Measurements from ENCODE around the gene TMEM217. TPM values are rescaled to one million over a fixed set of nuclear protein-coding genes. Genes with fewer than 3 reads are reported as not detected.

Gene TMEM217
- polyA plus RNA-seq, 1 of the 3 experiments (the other 2 are of a cell fraction), result 1.5 TPM

GRCh38 chr6:37285861-37286311 is 27.9 kb upstream of the TMEM217 start:
- H4K20me1 ChIP-seq (ENCODE audit: insufficient read depth), result no peaks in the 10 kb centered on the region
- CTCF ChIA-PET, result interaction anchor here (0.6 to 1.8 kb wide), 2 partner anchors 17 to 40 kb away, joined by 3 to 6 read pairs; no protein-coding TSS in a partner anchor
- DNase-seq, result no peak
- H3K36me3 ChIP-seq (replicated peaks in 1 of 2; ENCODE audit: control insufficient read depth in 1 of 2, insufficient read depth in 2 of 2, low read length in 1 of 2), result peaks cover 29 to 39% of the 10 kb centered on the region in 2 experiments
- no peak overlapping the region for H3K4me2 ChIP-seq
- H3K9me3 ChIP-seq, result no peaks in the 10 kb centered on the region
- H2AFZ ChIP-seq (ENCODE audit: low read depth), result no peak overlapping the region
- no peak overlapping the region for H3K4me3 ChIP-seq (ENCODE audit: low read depth in 2 of 2, low read length in 1 of 2)
- no peaks in the 10 kb centered on the region for H3K27me3 ChIP-seq (ENCODE audit: insufficient read depth)
- H3K9ac ChIP-seq, result no peak overlapping the region
- TF ChIP-seq ZBTB33 (IDR thresholded peaks at IDR 0.05; ENCODE audit: borderline replicate concordance, low read depth) (no peak), JUND (IDR thresholded peaks at IDR 0.05) (no peak), RXRA (IDR thresholded peaks at IDR 0.05; ENCODE audit: borderline replicate concordance, low read depth) (no peak), SMC3 (IDR thresholded peaks at IDR 0.05; ENCODE audit: low read depth, low read length) (no peak), TAF1 (IDR thresholded peaks at IDR 0.05; ENCODE audit: borderline replicate concordance, low read depth, low read length) (no peak), IRF3 (IDR thresholded peaks at IDR 0.05; ENCODE audit: low read depth, low read length) (no peak), MXI1 (IDR thresholded peaks at IDR 0.05; ENCODE audit: low read depth, low read length) (no peak), CTCF (IDR thresholded peaks at IDR 0.05) (no peak), YY1 (IDR thresholded peaks at IDR 0.05; ENCODE audit: low read depth) (no peak), NRF1 (IDR thresholded peaks at IDR 0.05; ENCODE audit: low read depth, low read length) (no peak), FOSL2 (IDR thresholded peaks at IDR 0.05; ENCODE audit: borderline replicate concordance, low read depth) (no peak), MAX (IDR thresholded peaks at IDR 0.05; ENCODE audit: low read depth) (no peak)
- 93% methylated on average over 4 of the region's 4 CpGs for WGBS (ENCODE audit: low lambda C conversion rate)
- H3K27ac ChIP-seq (ENCODE audit: low read depth in 2 of 2, low read length in 1 of 2), result no peak overlapping the region
- H3K4me1 ChIP-seq (ENCODE audit: control insufficient read depth in 1 of 2, insufficient read depth in 2 of 2, low read depth in 1 of 2, low read length in 1 of 2), result peaks cover 0 to 3% of the 10 kb centered on the region in 2 experiments; a peak in 1 of 4 replicates
- H3K9me2 ChIP-seq, result no peaks in the 10 kb centered on the region
- no peaks in the 10 kb centered on the region for H3K79me2 ChIP-seq (ENCODE audit: insufficient read depth)
- POLR2A ChIA-PET, result no interaction called here
- H3F3A ChIP-seq (replicated peaks; ENCODE audit: insufficient read depth), result no peaks in the 10 kb centered on the region

GRCh38 chr6:37284781-37285180 is 26.8 kb upstream of the TMEM217 start:
- H3K4me2 ChIP-seq, result no peak overlapping the region
- DNase-seq, result no peak
- no peak overlapping the region for H3K4me3 ChIP-seq (ENCODE audit: low read depth in 2 of 2, low read length in 1 of 2)
- H3K9ac ChIP-seq, result no peak overlapping the region
- no peak overlapping the region for H2AFZ ChIP-seq (ENCODE audit: low read depth)
- H3K27ac ChIP-seq (ENCODE audit: low read depth in 2 of 2, low read length in 1 of 2), result no peak overlapping the region
- no peaks in the 10 kb centered on the region for H4K20me1 ChIP-seq (ENCODE audit: insufficient read depth)
- no peaks in the 10 kb centered on the region; a peak in 1 of 4 replicates for H3K4me1 ChIP-seq (ENCODE audit: control insufficient read depth in 1 of 2, insufficient read depth in 2 of 2, low read depth in 1 of 2, low read length in 1 of 2)
- H3K79me2 ChIP-seq (ENCODE audit: insufficient read depth), result no peaks in the 10 kb centered on the region; the same call in 1 of the 2 replicates
- no peaks in the 10 kb centered on the region for H3F3A ChIP-seq (replicated peaks; ENCODE audit: insufficient read depth)
- WGBS (ENCODE audit: low lambda C conversion rate), result 94% methylated on average over 4 of the region's 4 CpGs
- ChIA-PET POLR2A (no interaction called here), CTCF (interaction anchor here (1.8 kb wide), 1 partner anchor 18 kb away, joined by 6 read pairs; no protein-coding TSS in a partner anchor)
- no peaks in the 10 kb centered on the region for H3K9me3 ChIP-seq
- no peaks in the 10 kb centered on the region for H3K9me2 ChIP-seq
- peaks cover 24 to 40% of the 10 kb centered on the region in 2 experiments for H3K36me3 ChIP-seq (replicated peaks in 1 of 2; ENCODE audit: control insufficient read depth in 1 of 2, insufficient read depth in 2 of 2, low read length in 1 of 2)
- H3K27me3 ChIP-seq (ENCODE audit: insufficient read depth), result no peaks in the 10 kb centered on the region
- TF ChIP-seq ELF1 (IDR thresholded peaks at IDR 0.05) (no peak), POLR2AphosphoS5 (IDR thresholded peaks at IDR 0.05; ENCODE audit: low read depth, low read length) (no peak), EP300 (IDR thresholded peaks at IDR 0.05; ENCODE audit: borderline replicate concordance in 1 of 2, low read depth in 1 of 2, low read length in 1 of 2) (no peak), REST (IDR thresholded peaks at IDR 0.05; ENCODE audit: low read depth, low read length) (no peak), FOXJ3 (CRISPR knock-in tag; IDR thresholded peaks at IDR 0.05) (no peak), NRF1 (IDR thresholded peaks at IDR 0.05; ENCODE audit: low read depth, low read length) (no peak), PBX3 (IDR thresholded peaks at IDR 0.05) (no peak), TAF1 (IDR thresholded peaks at IDR 0.05; ENCODE audit: borderline replicate concordance, low read depth, low read length) (no peak)

All from SK-N-SH (cell line).